PC-9 (cell line): ENCODE data around the gene CRACDL. TPM values are rescaled to one million over a fixed set of nuclear protein-coding genes. Genes with fewer than 3 reads are reported as not detected.

Experiments
- BruUV-seq: library from RNA; stranded (reverse); fragments of 400-500 nt; replicated peaks from 2 replicates; lab custom pipeline; 2021; lab: Mats Ljungman, UMichigan
- CTCF ChIA-PET: fragments of 300-600 bp; sonication (Branson Sonifier 250); formaldehyde crosslinking; loops from one replicate; lab custom pipeline; 2022; ENCODE audit warnings: antibody characterized with exemption; lab: Charles Lee
- POLR2A ChIA-PET: fragments of 300-600 bp; sonication (Branson Sonifier 250); formaldehyde crosslinking; loops from one replicate; lab custom pipeline; 2022; ENCODE audit warnings: antibody characterized with exemption; ENCODE audit not compliant: unreplicated experiment; lab: Charles Lee
- DNase-seq, 2 experiments: peaks; one replicate each; pipeline versions ENCODE4 v3.0.0 to v3.0.0-alpha.2; 2015 to 2022; ENCODE audit warnings: mixed read lengths in 1 of 2
- H2AFZ ChIP-seq: fragments of 200-600 bp; sonication (generic); 2 replicates; pipeline ENCODE4 v1.8.1; 2017; ENCODE audit warnings: antibody characterized with exemption
- H3F3A ChIP-seq: fragments of 200-600 bp; sonication (generic); 2 replicates; pipeline ENCODE4 v1.8.1; 2017; ENCODE audit warnings: antibody characterized with exemption, mild to moderate bottlenecking, low read depth; ENCODE audit not compliant: insufficient read depth
- H3K27ac ChIP-seq: fragments of 200-600 bp; sonication (generic); 2 replicates; pipeline ENCODE4 v1.6.1; 2016; ENCODE audit warnings: mixed run types
- H3K27me3 ChIP-seq: fragments of 200-600 bp; sonication (generic); 2 replicates; pipeline ENCODE4 v1.6.1; 2016; ENCODE audit warnings: low read depth, mixed run types; ENCODE audit not compliant: insufficient read depth
- H3K36me3 ChIP-seq: fragments of 200-600 bp; sonication (generic); 2 replicates; pipeline ENCODE4 v1.6.1; 2016; ENCODE audit warnings: low read depth, mixed run types
- H3K4me1 ChIP-seq: fragments of 200-600 bp; sonication (generic); replicated peaks from 2 replicates; pipeline ENCODE4 v1.6.1; 2016; ENCODE audit warnings: mixed run types; ENCODE audit not compliant: insufficient read depth
- H3K4me2 ChIP-seq: fragments of 200-600 bp; sonication (generic); 2 replicates; pipeline ENCODE4 v1.6.1; 2017; ENCODE audit warnings: mixed run types
- H3K4me3 ChIP-seq: fragments of 200-600 bp; sonication (generic); 2 replicates; pipeline ENCODE4 v1.6.1; 2016; ENCODE audit warnings: mixed run types
- H3K79me2 ChIP-seq: fragments of 200-600 bp; sonication (generic); 2 replicates; pipeline ENCODE4 v1.6.1; 2017; ENCODE audit warnings: low read depth, mixed run types
- H3K9me2 ChIP-seq: fragments of 200-600 bp; sonication (generic); 2 replicates; pipeline ENCODE4 v1.8.1; 2017; ENCODE audit warnings: mild to moderate bottlenecking; ENCODE audit not compliant: insufficient read depth
- H3K9me3 ChIP-seq: fragments of 200-600 bp; sonication (generic); 2 replicates; pipeline ENCODE4 v1.8.1; 2016; ENCODE audit warnings: low read depth; ENCODE audit not compliant: insufficient read depth
- H4K20me1 ChIP-seq: fragments of 200-600 bp; sonication (generic); 2 replicates; pipeline ENCODE4 v1.8.1; 2017; ENCODE audit not compliant: insufficient read depth
- CTCF ChIP-seq: fragments of 200-600 bp; sonication (generic); conservative IDR thresholded peaks from 2 replicates; pipeline ENCODE4 v1.6.1; 2017; ENCODE audit warnings: mixed run types, antibody characterized with exemption, mild to moderate bottlenecking, moderate library complexity
- EZH2 ChIP-seq: fragments of 200-600 bp; sonication (generic); IDR thresholded peaks from 2 replicates; pipeline ENCODE4 v1.8.0; 2017; ENCODE audit warnings: antibody characterized with exemption, low read depth
- intact Hi-C: fragments of 100-400 bp; cut with micrococcal nuclease; formaldehyde crosslinking; loops from one replicate; pipeline ENCODE4 v1.10.0; 2022; ENCODE audit not compliant: unreplicated experiment
- total RNA-seq: library from RNA; stranded (reverse); gene quantifications from 2 replicates; pipeline ENCODE4 v1.2.3, GENCODE V29; 2021

Gene CRACDL
- total RNA-seq, 1 experiment from 2014 or later: 33.7 TPM

- CTCF ChIA-PET: no interaction called here
- DNase-seq: peak; percentile 90 to 97
- Histone ChIP-seq H3K4me3 (peak overlapping the region; percentile 63), H3K27me3 (no peaks in the 10 kb centered on the region), H3K27ac (peak overlapping the region; percentile 95), H4K20me1 (no peaks in the 10 kb centered on the region), H3K9me3 (no peaks in the 10 kb centered on the region), H3K9me2 (no peaks in the 10 kb centered on the region), H3K4me2 (peak overlapping the region; percentile 86), H3K4me1 (peaks cover 66% of the 10 kb centered on the region), H2AFZ (no peak overlapping the region), H3K36me3 (peaks cover 4% of the 10 kb centered on the region; the same call in 1 of the 2 replicates), H3F3A (peaks cover 62% of the 10 kb centered on the region), H3K79me2 (peaks cover 31% of the 10 kb centered on the region)
- POLR2A ChIA-PET: interaction anchor here (0.8 kb wide), 1 partner anchor 81 kb away, joined by 4 read pairs; no protein-coding TSS in a partner anchor
- intact Hi-C loops: loop anchor here (1.0 to 2.0 kb wide), 10 partner anchors 33 to 390 kb away; partner anchors contain the start of genes C2orf15 and CRACDL
- TF ChIP-seq CTCF (peak; percentile 48; the same call in 1 of the 2 replicates), EZH2 (no peak)
- no TSS peak for BruUV-seq
Observed at GRCh38 chr2:98869870-98870269, 66.2 kb downstream of the CRACDL start.

- Histone ChIP-seq H3K36me3 (peaks cover 9% of the 10 kb centered on the region; the same call in 1 of the 2 replicates), H3K4me3 (peak overlapping the region; percentile 63), H3K9me3 (no peaks in the 10 kb centered on the region), H3K79me2 (peaks cover 35% of the 10 kb centered on the region), H3K4me2 (peak overlapping the region; percentile 86), H3K9me2 (no peaks in the 10 kb centered on the region), H3K4me1 (peaks cover 69% of the 10 kb centered on the region), H3K27me3 (no peaks in the 10 kb centered on the region), H2AFZ (peak overlapping the region; percentile 67), H3F3A (peaks cover 64% of the 10 kb centered on the region), H4K20me1 (no peaks in the 10 kb centered on the region), H3K27ac (peak overlapping the region; percentile 95)
- intact Hi-C loops: loop anchor here (1.0 to 2.0 kb wide), 10 partner anchors 32 to 389 kb away; partner anchors contain the start of genes C2orf15 and CRACDL
- ChIA-PET POLR2A (interaction anchor here (0.6 to 1.2 kb wide), 8 partner anchors 40 to 619 kb away, joined by 3 to 6 read pairs (median 4); partner anchors contain the start of genes LIPT1 and TSGA10), CTCF (no interaction called here)
- DNase-seq: peak; percentile 98 to 100
- BruUV-seq: no TSS peak
- TF ChIP-seq EZH2 (no peak), CTCF (no peak)
Observed at GRCh38 chr2:98869272-98869641, 66.8 kb downstream of the CRACDL start.

GRCh38 chr2:98868548-98869271 lies 67.3 kb downstream of the CRACDL start:
- TF ChIP-seq CTCF (no peak), EZH2 (no peak)
- Histone ChIP-seq H3K4me2 (peak overlapping the region; percentile 86), H3K27me3 (no peaks in the 10 kb centered on the region), H3K36me3 (peaks cover 9% of the 10 kb centered on the region; the same call in 1 of the 2 replicates), H3K79me2 (peaks cover 37% of the 10 kb centered on the region), H4K20me1 (no peaks in the 10 kb centered on the region), H2AFZ (peak overlapping the region; percentile 67), H3K4me1 (peaks cover 67% of the 10 kb centered on the region), H3K9me3 (no peaks in the 10 kb centered on the region), H3K27ac (peak overlapping the region; percentile 95), H3K9me2 (no peaks in the 10 kb centered on the region), H3K4me3 (peak overlapping the region; percentile 63), H3F3A (peaks cover 64% of the 10 kb centered on the region)
- POLR2A ChIA-PET: interaction anchor here (0.6 to 1.2 kb wide), 10 partner anchors 39 to 1223 kb away, joined by 3 to 7 read pairs (median 4); partner anchors contain the start of genes COX5B, LIPT1 and TSGA10
- CTCF ChIA-PET: no interaction called here
- intact Hi-C loops: loop anchor here (1.0 to 2.0 kb wide), 10 partner anchors 32 to 388 kb away; partner anchors contain the start of genes C2orf15 and CRACDL
- peak; percentile 36 to 91 for DNase-seq
- no TSS peak for BruUV-seq
